Measurements from ENCODE around the gene RSAD2.

GRCh38 chr2:6922201-6922656 lies 44.7 kb downstream of the RSAD2 start:
- TF ChIP-seq EZH2 (IDR thresholded peaks at IDR 0.05; ENCODE audit: borderline replicate concordance, low read length) = no peak
- TF ChIP-seq CTCF (IDR thresholded peaks at IDR 0.05; ENCODE audit: low read length) = no peak
